Chondrocyte (in vitro differentiated cells): Measurements from ENCODE around the gene PPWD1. TPM values are rescaled to one million over a fixed set of nuclear protein-coding genes. Genes with fewer than 3 reads are reported as not detected.

Experiments
- DNase-seq: peaks from one replicate; pipeline ENCODE4 v3.0.0; 2021; ENCODE audit warnings: mixed read lengths, low spot score
- H3K27ac Mint-ChIP-seq: one replicate; pipeline ENCODE4 v1.8.0; 2021; ENCODE audit warnings: mild to moderate bottlenecking, moderate library complexity, mixed read lengths; ENCODE audit not compliant: unreplicated experiment
- H3K27me3 Mint-ChIP-seq: 2 replicates; pipeline ENCODE4 v1.8.0; 2021; ENCODE audit warnings: low read depth, mixed read lengths
- H3K36me3 Mint-ChIP-seq: 2 replicates; pipeline ENCODE4 v1.8.0; 2021; ENCODE audit warnings: low read depth, mixed read lengths
- H3K4me1 Mint-ChIP-seq: 2 replicates; pipeline ENCODE4 v1.8.0; 2021; ENCODE audit warnings: low read depth, mild to moderate bottlenecking, mixed read lengths
- H3K4me3 Mint-ChIP-seq: one replicate; pipeline ENCODE4 v1.8.0; 2021; ENCODE audit warnings: mild to moderate bottlenecking, moderate library complexity, mixed read lengths; ENCODE audit not compliant: unreplicated experiment
- H3K9me3 Mint-ChIP-seq: 2 replicates; pipeline ENCODE4 v1.8.0; 2021; ENCODE audit warnings: low read depth, mixed read lengths
- total RNA-seq: library from RNA; stranded (reverse); gene quantifications from 3 replicates; pipeline ENCODE4 v1.2.1, GENCODE V29; 2021
- TF ChIP-seq, protein P1 (sequence below): fragments of 200-600 bp; sonication (generic); IDR thresholded peaks from 2 replicates; pipeline ENCODE4 v1.5.0; 2021; ENCODE audit warnings: antibody characterized with exemption, mild to moderate bottlenecking, moderate library complexity

PPWD1 gene
- total RNA-seq, 1 donor from 2014 or later, result 19.5 TPM

DNA sequence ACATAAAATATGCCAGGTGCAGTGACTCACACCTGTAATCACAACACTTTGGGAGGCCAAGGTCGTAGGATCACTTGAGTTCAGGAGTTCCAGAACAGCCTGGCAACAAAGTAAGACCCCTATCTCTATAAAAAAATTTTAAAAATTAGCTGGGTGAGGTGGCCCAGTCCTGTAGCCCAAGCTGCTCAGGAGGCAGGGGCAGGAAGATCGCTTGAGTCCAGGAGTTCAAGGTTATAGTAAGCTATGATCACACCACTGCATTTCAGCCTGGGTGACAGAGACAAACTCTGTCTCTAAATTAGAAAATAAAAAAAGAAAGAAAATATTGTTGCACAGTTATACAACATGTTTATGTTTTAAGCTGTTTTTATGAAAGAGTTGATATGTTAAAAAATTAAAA, 6.9 kb upstream of the PPWD1 start:
- no peak overlapping the region for H3K27ac Mint-ChIP-seq
- H3K4me3 Mint-ChIP-seq, result no peak overlapping the region
- H3K4me1 Mint-ChIP-seq, result peaks cover 2% of the 10 kb centered on the region
- H3K9me3 Mint-ChIP-seq, result no peaks in the 10 kb centered on the region
- no peaks in the 10 kb centered on the region for H3K36me3 Mint-ChIP-seq
- H3K27me3 Mint-ChIP-seq, result no peaks in the 10 kb centered on the region
- TF ChIP-seq, protein P1, sequence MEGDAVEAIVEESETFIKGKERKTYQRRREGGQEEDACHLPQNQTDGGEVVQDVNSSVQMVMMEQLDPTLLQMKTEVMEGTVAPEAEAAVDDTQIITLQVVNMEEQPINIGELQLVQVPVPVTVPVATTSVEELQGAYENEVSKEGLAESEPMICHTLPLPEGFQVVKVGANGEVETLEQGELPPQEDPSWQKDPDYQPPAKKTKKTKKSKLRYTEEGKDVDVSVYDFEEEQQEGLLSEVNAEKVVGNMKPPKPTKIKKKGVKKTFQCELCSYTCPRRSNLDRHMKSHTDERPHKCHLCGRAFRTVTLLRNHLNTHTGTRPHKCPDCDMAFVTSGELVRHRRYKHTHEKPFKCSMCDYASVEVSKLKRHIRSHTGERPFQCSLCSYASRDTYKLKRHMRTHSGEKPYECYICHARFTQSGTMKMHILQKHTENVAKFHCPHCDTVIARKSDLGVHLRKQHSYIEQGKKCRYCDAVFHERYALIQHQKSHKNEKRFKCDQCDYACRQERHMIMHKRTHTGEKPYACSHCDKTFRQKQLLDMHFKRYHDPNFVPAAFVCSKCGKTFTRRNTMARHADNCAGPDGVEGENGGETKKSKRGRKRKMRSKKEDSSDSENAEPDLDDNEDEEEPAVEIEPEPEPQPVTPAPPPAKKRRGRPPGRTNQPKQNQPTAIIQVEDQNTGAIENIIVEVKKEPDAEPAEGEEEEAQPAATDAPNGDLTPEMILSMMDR, result no peak
- DNase-seq, result no peak

- no peak overlapping the region for H3K4me3 Mint-ChIP-seq
- DNase-seq, result no peak
- H3K36me3 Mint-ChIP-seq, result no peaks in the 10 kb centered on the region
- no peak overlapping the region for H3K27ac Mint-ChIP-seq
- H3K4me1 Mint-ChIP-seq, result peaks cover 4% of the 10 kb centered on the region
- TF ChIP-seq, protein P1, result no peak
- no peaks in the 10 kb centered on the region for H3K27me3 Mint-ChIP-seq
- no peaks in the 10 kb centered on the region for H3K9me3 Mint-ChIP-seq
These were observed 6.4 kb upstream of the PPWD1 start for GRCh38 chr5:65556718-65557117.

GRCh38 chr5:65563777-65564176, 681 bp downstream of the PPWD1 start:
- Mint-ChIP-seq H3K36me3 (peaks cover 1% of the 10 kb centered on the region), H3K4me1 (peaks cover 39% of the 10 kb centered on the region), H3K27me3 (no peaks in the 10 kb centered on the region), H3K4me3 (peak overlapping the region; percentile 98), H3K9me3 (no peaks in the 10 kb centered on the region), H3K27ac (peak overlapping the region; percentile 100)
- TF ChIP-seq, protein P1, result no peak
- DNase-seq, result no peak

DNA sequence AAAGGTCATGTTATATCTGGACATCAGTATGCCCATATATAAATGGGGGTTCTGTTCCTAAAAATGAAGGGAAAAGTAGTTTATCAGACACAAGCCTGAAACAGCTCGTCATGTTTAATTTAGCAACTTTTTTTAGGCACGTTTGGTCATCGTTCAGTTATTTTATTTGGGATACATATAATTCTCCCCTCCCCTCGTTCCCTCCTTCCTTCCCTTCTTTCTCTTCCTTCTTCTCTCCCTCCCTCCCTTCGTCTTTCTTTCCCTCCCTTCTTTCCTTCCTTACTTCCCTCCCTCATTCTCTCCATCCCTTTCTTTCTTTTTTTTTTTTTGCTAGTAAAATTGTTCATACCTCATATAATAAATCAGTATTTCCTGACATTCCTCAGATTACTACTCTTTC, 3.4 kb downstream of the PPWD1 start:
- H3K27me3 Mint-ChIP-seq, result no peaks in the 10 kb centered on the region
- no peaks in the 10 kb centered on the region for H3K9me3 Mint-ChIP-seq
- no peak overlapping the region for H3K4me3 Mint-ChIP-seq
- no peak for DNase-seq
- H3K36me3 Mint-ChIP-seq, result peaks cover 1% of the 10 kb centered on the region
- peaks cover 35% of the 10 kb centered on the region for H3K4me1 Mint-ChIP-seq
- TF ChIP-seq, protein P1, result no peak
- no peak overlapping the region for H3K27ac Mint-ChIP-seq

DNA sequence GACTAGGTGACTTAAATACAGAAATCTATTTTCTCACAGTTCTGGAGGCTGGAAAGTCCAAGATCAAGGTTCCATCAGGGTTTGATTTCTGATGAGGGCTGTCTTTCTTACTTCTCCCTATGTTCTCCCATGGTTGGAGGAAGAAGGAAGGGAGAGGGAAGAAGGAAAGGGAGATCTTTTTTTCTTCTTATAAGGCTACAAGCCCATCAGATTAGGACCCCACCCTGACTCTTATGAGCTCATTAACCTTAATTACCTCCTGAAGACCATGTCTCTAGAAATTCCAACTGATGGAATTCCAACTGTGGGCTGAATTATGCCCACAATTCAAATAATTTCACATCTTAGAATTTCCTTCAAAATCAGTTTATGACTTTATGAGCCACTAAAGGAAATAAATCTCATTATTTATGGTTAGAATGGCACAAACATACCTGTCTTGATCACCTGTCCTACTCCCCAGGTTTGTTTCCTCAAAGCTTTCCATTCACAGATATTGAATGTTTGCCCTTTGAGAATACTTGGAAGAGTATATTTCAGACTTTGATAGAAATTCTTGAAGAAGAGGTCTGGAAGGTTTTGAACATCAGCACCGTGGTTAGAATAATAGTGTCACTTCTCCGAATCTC, 7.6 kb downstream of the PPWD1 start:
- Mint-ChIP-seq H3K27ac (no peak overlapping the region), H3K4me1 (peaks cover 7% of the 10 kb centered on the region), H3K4me3 (no peak overlapping the region), H3K27me3 (no peaks in the 10 kb centered on the region), H3K36me3 (peaks cover 9% of the 10 kb centered on the region), H3K9me3 (no peaks in the 10 kb centered on the region)
- TF ChIP-seq, protein P1, result no peak
- DNase-seq, result no peak
